Measurements from ENCODE around the gene RNF141. TPM values are rescaled to one million over a fixed set of nuclear protein-coding genes. Genes with fewer than 3 reads are reported as not detected.

Gene RNF141
- total RNA-seq, 2 donors from 2014 or later = 24.0 to 39.3 TPM

- Histone ChIP-seq H3K9me3 (no peaks in the 10 kb centered on the region), H3K27ac (no peak overlapping the region), H3K4me3 (no peak overlapping the region), H3K9ac (ENCODE audit: low read depth in 2 of 2, low read length in 2 of 2) (no peak overlapping the region), H3K36me3 (no peaks in the 10 kb centered on the region), H3K4me1 (no peaks in the 10 kb centered on the region), H3K27me3 (no peaks in the 10 kb centered on the region)
- intact Hi-C loops (cut with DNase I) = loop anchor here (10.0 kb wide), 3 partner anchors 106 to 224 kb away; no protein-coding TSS in a partner anchor
- TF ChIP-seq, protein P1, sequence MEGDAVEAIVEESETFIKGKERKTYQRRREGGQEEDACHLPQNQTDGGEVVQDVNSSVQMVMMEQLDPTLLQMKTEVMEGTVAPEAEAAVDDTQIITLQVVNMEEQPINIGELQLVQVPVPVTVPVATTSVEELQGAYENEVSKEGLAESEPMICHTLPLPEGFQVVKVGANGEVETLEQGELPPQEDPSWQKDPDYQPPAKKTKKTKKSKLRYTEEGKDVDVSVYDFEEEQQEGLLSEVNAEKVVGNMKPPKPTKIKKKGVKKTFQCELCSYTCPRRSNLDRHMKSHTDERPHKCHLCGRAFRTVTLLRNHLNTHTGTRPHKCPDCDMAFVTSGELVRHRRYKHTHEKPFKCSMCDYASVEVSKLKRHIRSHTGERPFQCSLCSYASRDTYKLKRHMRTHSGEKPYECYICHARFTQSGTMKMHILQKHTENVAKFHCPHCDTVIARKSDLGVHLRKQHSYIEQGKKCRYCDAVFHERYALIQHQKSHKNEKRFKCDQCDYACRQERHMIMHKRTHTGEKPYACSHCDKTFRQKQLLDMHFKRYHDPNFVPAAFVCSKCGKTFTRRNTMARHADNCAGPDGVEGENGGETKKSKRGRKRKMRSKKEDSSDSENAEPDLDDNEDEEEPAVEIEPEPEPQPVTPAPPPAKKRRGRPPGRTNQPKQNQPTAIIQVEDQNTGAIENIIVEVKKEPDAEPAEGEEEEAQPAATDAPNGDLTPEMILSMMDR (IDR thresholded peaks at IDR 0.05) = no peak
- DNase-seq = no peak
Measured at GRCh38 chr11:10511181-10511621, 29.8 kb downstream of the RNF141 start.

GRCh38 chr11:10506008-10506370, 35.0 kb downstream of the RNF141 start:
- Histone ChIP-seq H3K27ac (no peak overlapping the region), H3K36me3 (no peaks in the 10 kb centered on the region), H3K9ac (ENCODE audit: low read depth in 2 of 2, low read length in 2 of 2) (no peak overlapping the region), H3K27me3 (no peaks in the 10 kb centered on the region), H3K4me3 (no peak overlapping the region), H3K4me1 (no peaks in the 10 kb centered on the region), H3K9me3 (no peaks in the 10 kb centered on the region)
- TF ChIP-seq, protein P1 (IDR thresholded peaks at IDR 0.05) = no peak
- intact Hi-C loops (cut with DNase I) = no loop called here
- DNase-seq = no peak

DNA sequence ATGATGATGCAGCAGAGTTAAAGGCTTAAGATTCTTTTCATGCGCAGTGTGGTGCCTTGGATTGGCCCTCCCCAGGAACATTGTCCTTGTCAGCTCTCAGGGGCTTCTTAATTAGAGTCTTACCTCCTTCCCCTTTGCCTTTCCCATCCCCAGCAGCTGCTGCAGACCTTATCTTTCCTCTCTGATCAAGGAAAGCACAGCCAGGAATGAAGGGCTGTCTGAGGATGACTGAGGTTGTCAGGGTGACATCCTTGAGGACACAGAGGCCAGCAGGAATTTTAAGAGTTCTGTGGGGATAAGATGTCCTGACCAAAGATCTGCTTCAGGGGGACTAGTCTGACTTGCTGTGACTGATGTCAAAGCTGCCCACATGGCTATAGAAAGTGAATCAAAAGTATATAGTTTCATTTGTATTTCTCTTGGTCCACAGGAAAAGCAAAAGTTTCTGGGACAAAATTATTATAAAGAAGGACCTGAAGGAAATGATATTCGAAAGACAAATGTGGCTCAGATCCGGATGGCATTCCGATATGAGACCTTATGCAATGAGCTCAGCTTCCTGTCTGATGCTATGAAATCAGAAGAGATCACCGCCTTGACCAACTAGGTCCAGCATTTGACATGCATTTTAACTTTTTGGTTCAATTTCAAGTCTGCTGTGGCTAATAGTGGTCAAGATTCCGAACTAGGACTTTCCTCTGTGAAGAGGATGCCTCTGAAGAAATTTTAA, 35.5 kb downstream of the RNF141 start:
- Histone ChIP-seq H3K27me3 (no peaks in the 10 kb centered on the region), H3K4me3 (no peak overlapping the region), H3K4me1 (no peaks in the 10 kb centered on the region), H3K36me3 (no peaks in the 10 kb centered on the region), H3K9ac (ENCODE audit: low read depth in 2 of 2, low read length in 2 of 2) (no peak overlapping the region), H3K27ac (no peak overlapping the region), H3K9me3 (no peaks in the 10 kb centered on the region)
- TF ChIP-seq, protein P1 (IDR thresholded peaks at IDR 0.05) = no peak
- DNase-seq = no peak
- intact Hi-C loops (cut with DNase I) = no loop called here

GRCh38 chr11:10504490-10504889, 36.5 kb downstream of the RNF141 start:
- TF ChIP-seq, protein P1 (IDR thresholded peaks at IDR 0.05) = no peak
- no peaks in the 10 kb centered on the region for H3K36me3 ChIP-seq

DNA sequence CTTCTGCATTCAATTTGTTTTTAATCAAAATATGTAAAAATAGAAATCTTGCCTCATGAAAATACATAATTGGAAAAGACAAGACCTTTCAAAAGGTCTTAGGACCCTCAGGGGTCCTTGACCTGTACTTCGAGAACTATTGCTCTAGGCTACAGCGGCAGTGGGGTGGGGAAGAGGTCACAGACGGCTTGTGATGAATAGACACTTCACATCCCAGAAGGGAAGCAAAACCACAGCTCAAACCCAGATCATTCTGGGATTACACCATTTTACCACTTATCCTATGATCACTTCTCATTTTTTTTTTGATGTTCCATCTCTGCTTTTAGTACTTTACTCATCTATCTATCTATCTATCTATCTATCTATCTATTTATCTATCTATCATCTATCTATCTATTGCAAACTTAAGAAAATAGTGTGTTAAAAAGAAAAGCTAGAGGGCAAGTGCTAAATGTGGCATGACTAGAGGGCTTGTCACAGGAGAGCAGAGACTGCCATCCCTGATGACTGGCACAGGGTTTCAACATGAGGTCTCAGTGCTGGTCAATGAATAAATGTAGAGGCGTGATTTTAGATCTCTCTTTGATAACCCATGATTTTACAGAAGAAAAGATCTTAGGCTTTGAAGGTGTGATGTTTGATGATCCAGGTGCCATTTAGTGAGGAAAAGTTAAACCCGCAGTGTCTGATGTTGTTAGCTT, 37.1 kb downstream of the RNF141 start:
- TF ChIP-seq, protein P1 (IDR thresholded peaks at IDR 0.05) = no peak
- Histone ChIP-seq H3K4me1 (no peaks in the 10 kb centered on the region), H3K4me3 (no peak overlapping the region), H3K36me3 (no peaks in the 10 kb centered on the region), H3K9ac (ENCODE audit: low read depth in 2 of 2, low read length in 2 of 2) (no peak overlapping the region), H3K9me3 (no peaks in the 10 kb centered on the region), H3K27ac (no peak overlapping the region), H3K27me3 (no peaks in the 10 kb centered on the region)
- DNase-seq = no peak
- intact Hi-C loops (cut with DNase I) = no loop called here

More at GRCh38 chr11:10504490-10504889, 36.5 kb downstream of the RNF141 start:
- no peak for DNase-seq
- Histone ChIP-seq H3K4me3 (no peak overlapping the region), H3K27me3 (no peaks in the 10 kb centered on the region), H3K9me3 (no peaks in the 10 kb centered on the region), H3K4me1 (no peaks in the 10 kb centered on the region), H3K27ac (no peak overlapping the region), H3K9ac (ENCODE audit: low read depth in 2 of 2, low read length in 2 of 2) (no peak overlapping the region)
- intact Hi-C loops (cut with DNase I) = no loop called here
